SK-N-MC (cell line): ENCODE data around the gene THOC7.

Experiments
- EZH2 ChIP-seq: fragments of 200-600 bp; sonication (generic); IDR thresholded peaks from one replicate; pipeline ENCODE4 v1.6.1; 2017; ENCODE audit warnings: antibody characterized with exemption
- POLR2AphosphoS5 ChIP-seq: IDR thresholded peaks from 2 replicates; pipeline ENCODE4 v1.6.1; 2012; ENCODE audit warnings: mild to moderate bottlenecking, low read depth, low read length, borderline replicate concordance

GRCh38 chr3:63875510-63875909 lies 11.9 kb upstream of the THOC7 start:
- no peak for TF ChIP-seq EZH2
- TF ChIP-seq POLR2AphosphoS5 = no peak
